Stomach (tissue), 9 donors: Measurements from ENCODE around the gene GRIFIN. TPM values are rescaled to one million over a fixed set of nuclear protein-coding genes. Genes with fewer than 3 reads are reported as not detected.
A peak's percentile ranks its signal among the peaks of the same experiment; 100 is the strongest.

ENCODE experiments used
- DNase-seq, 2 donors: peaks; one replicate each; pipeline versions ENCODE4 v3.0.0 to v3.0.0-alpha.2; 2013 to 2019
- H3K27ac ChIP-seq, 5 donors: fragments of 200-600 bp in 4 of 5; sonication (generic) in 4 of 5; one replicate each; pipeline ENCODE4 v1.5.1; 2013 to 2019; ENCODE audit warnings: mild to moderate bottlenecking in 1 of 5, moderate library complexity in 1 of 5
- H3K27me3 ChIP-seq, 3 donors: fragments of 200-600 bp; sonication (generic); one replicate each; pipeline ENCODE4 v1.5.1; 2017 to 2019; ENCODE audit warnings: mixed run types in 1 of 3
- H3K36me3 ChIP-seq, 4 donors: fragments of 200-600 bp; sonication (generic); 1 replicate in 3 of 4; 2 replicates in 1 of 4; pipeline ENCODE4 v1.5.1; 2016 to 2019
- H3K4me1 ChIP-seq, 4 donors: fragments of 200-600 bp; sonication (generic); one replicate each; pipeline ENCODE4 v1.5.1; 2016 to 2019
- H3K4me3 ChIP-seq, 4 donors: fragments of 200-600 bp; sonication (generic) in 3 of 4; one replicate each; pipeline ENCODE4 v1.5.1; 2016 to 2019; ENCODE audit warnings: mild to moderate bottlenecking in 1 of 4
- H3K9me3 ChIP-seq, 4 donors: fragments of 200-600 bp; sonication (generic); one replicate each; pipeline ENCODE4 v1.5.1; 2016 to 2019
- EP300 ChIP-seq: sonication (generic); formaldehyde crosslinking; IDR thresholded peaks from one replicate; pipeline ENCODE4 v1.6.1; 2017; ENCODE audit warnings: antibody characterized with exemption
- POLR2A ChIP-seq, 4 donors: fragments of 450-650 bp; IDR thresholded peaks; one replicate each; pipeline ENCODE4 v1.6.1; 2016; ENCODE audit warnings: antibody characterized with exemption in 4 of 4, control low read depth in 2 of 4, mild to moderate bottlenecking in 1 of 4, moderate library complexity in 1 of 4
- POLR2AphosphoS5 ChIP-seq, 3 donors: sonication (generic); formaldehyde crosslinking; IDR thresholded peaks; one replicate each; pipeline ENCODE4 v1.6.1; 2016; ENCODE audit warnings: antibody characterized with exemption in 3 of 3
- WGBS, 5 donors: extraction: QIAGEN DNeasy Blood & Tissue Kit in 3 of 5; methylation state at CpG; one replicate each; pipeline versions ENCODE4 v1.1.5 to v1.1.7; 2013 to 2018; 5-methylcytosine and 5-hydroxymethylcytosine counted together
- intact Hi-C: fragments of 100-400 bp; cut with DNase I; formaldehyde crosslinking; loops from one replicate; pipeline ENCODE4 v1.15.1; 2023; ENCODE audit warnings: low total_unique reads
- polyA plus RNA-seq, 3 donors: library from polyadenylated mRNA; stranded (reverse); fragments of 200-250 nt; gene quantifications; one replicate each; pipeline ENCODE4 v1.2.3, GENCODE V29; 2013
- total RNA-seq, 5 donors: library from RNA; depleted of rRNA; stranded (reverse); fragments of >200 nt; gene quantifications; one replicate each; pipeline versions ENCODE4 v1.1.0 to v1.2.3, GENCODE V29; 2014 to 2016
- TF ChIP-seq, protein P1 (sequence below), 7 experiments: fragments of 450-650 bp in 4 of 7; fragments of 200-600 bp in 3 of 7; sonication (generic) in 3 of 7; IDR thresholded peaks; one replicate each; pipeline ENCODE4 v1.5.1; 2016 to 2019; ENCODE audit warnings: antibody characterized with exemption in 7 of 7, control low read depth in 2 of 7, mild to moderate bottlenecking in 1 of 7
- donor health status: healthy with polysubstance abuse.
- donor health status: Bipolar disorder and iron deficiency.
- donor health status: healthy.

Gene GRIFIN
- total and polyA plus RNA-seq, 8 donors: not detected

DNA sequence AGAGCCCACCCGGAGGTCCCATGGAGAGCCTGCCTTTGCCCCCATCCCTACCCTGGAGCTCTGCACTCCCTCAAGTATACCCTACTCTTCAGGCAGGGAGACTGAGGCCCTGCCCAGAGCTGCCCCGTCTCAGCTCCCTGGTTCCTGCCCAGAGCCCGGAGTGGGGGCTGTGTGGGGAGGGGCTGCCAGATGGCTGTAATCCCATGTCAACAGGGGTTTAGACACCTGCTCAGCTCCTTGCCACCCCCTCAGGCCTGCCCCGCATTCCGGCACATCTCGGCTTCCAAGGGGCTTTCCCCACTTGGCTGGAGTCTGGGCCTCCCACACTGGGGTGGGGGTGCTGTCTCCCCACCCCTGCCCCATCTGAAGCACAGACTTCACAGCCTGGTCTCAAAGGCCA is 22.5 kb upstream of the GRIFIN start:
- intact Hi-C loops: no loop called here
- Histone ChIP-seq H3K4me1 (peaks cover 0 to 22% (median 12%) of the 10 kb centered on the region in 4 donors), H3K4me3 (no peak overlapping the region), H3K36me3 (no peaks in the 10 kb centered on the region), H3K27ac (no peak overlapping the region), H3K9me3 (no peaks in the 10 kb centered on the region), H3K27me3 (peaks cover 0 to 55% (median 4%) of the 10 kb centered on the region in 3 donors)
- TF ChIP-seq EP300 (no peak), POLR2A (IDR thresholded peaks at IDR 0.05) (no peak), POLR2AphosphoS5 (IDR thresholded peaks at IDR 0.05) (no peak)
- TF ChIP-seq, protein P1, sequence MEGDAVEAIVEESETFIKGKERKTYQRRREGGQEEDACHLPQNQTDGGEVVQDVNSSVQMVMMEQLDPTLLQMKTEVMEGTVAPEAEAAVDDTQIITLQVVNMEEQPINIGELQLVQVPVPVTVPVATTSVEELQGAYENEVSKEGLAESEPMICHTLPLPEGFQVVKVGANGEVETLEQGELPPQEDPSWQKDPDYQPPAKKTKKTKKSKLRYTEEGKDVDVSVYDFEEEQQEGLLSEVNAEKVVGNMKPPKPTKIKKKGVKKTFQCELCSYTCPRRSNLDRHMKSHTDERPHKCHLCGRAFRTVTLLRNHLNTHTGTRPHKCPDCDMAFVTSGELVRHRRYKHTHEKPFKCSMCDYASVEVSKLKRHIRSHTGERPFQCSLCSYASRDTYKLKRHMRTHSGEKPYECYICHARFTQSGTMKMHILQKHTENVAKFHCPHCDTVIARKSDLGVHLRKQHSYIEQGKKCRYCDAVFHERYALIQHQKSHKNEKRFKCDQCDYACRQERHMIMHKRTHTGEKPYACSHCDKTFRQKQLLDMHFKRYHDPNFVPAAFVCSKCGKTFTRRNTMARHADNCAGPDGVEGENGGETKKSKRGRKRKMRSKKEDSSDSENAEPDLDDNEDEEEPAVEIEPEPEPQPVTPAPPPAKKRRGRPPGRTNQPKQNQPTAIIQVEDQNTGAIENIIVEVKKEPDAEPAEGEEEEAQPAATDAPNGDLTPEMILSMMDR (IDR thresholded peaks at IDR 0.05): no peak
- DNase-seq: no peak
- WGBS, 5 donors: 60 to 87% (median 76%) methylated on average over 3 to 6 of the region's 6 CpGs

DNA sequence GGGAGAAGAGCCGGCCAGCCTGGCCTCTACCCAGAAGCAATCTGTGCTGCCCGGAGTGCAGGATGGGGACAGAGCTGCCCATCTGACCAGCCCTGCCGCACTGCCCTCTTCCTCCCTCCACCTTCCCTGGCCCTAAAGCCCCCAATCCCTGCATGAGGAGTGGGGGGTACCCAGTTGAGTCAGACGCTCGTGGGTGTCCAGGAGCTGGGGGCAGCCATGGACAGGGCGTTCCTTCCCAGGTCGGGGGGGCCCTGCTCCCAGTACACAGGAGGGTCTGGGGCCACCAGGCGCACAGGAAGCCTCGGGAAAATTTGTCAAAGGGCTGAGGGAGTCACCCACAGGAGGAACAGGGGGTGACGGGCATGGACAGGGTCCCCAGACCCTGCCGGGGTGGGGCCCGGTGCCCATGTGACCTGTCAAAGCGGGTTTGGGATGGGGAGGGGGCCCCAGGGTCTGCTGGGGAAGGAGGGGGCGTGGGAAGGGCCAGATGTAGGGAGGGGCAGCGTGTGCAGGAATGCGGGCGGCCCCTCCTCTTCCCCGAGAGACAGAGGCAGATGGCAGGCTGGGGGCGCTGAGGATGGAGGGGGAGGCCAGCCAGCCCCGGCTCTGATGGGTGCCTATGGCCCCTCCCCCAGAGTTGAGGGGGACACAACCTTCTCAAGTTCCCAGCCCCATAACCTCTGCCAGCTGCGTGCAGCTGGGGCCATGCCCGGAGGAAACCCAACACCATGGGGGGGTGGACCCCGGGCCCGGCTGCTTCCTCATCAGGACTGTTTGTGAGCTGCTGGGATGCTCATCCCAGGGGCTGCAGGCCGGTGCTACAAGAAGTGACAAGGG is 21.5 kb upstream of the GRIFIN start:
- H3K4me3 ChIP-seq: no peak overlapping the region
- H3K27me3 ChIP-seq: peaks cover 0 to 55% (median 4%) of the 10 kb centered on the region in 3 donors
- H3K9me3 ChIP-seq: no peaks in the 10 kb centered on the region
- DNase-seq: peak in 1 of 2 donors; percentile 69
- H3K36me3 ChIP-seq: no peaks in the 10 kb centered on the region
- WGBS, 5 donors: 46 to 64% (median 59%) methylated on average over 16 to 25 of the region's 25 CpGs
- TF ChIP-seq, protein P1 (IDR thresholded peaks at IDR 0.05): no peak
- TF ChIP-seq POLR2AphosphoS5 (IDR thresholded peaks at IDR 0.05) (no peak), EP300 (no peak), POLR2A (IDR thresholded peaks at IDR 0.05) (no peak)
- H3K27ac ChIP-seq: no peak overlapping the region
- intact Hi-C loops: no loop called here
- peaks cover 0 to 30% (median 20%) of the 10 kb centered on the region in 4 donors for H3K4me1 ChIP-seq

DNA sequence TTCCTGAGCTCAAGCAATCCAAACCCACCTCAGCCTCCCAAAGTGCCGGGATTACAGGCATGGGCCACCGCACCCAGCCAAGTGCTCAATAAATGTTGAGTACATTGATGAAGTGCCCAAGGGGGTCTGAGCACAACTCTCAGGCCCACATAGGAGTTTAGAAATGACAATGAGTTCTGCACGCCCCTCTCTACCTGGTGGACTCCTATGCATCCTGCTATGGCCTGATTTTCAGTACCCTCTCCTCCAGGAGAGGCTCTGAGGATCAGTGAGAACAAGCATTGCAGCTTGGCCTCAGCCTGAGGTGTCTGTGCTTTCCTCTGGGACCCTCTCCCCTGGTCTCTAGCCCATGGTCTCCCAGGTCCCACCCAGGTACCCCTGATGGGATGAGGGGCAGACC is 20.9 kb upstream of the GRIFIN start:
- 96 to 100% (median 98%) methylated on average over 3 of the region's 3 CpGs for WGBS, 5 donors
- Histone ChIP-seq H3K4me1 (peaks cover 0 to 30% (median 20%) of the 10 kb centered on the region in 4 donors), H3K4me3 (no peak overlapping the region), H3K9me3 (no peaks in the 10 kb centered on the region), H3K27ac (no peak overlapping the region), H3K36me3 (no peaks in the 10 kb centered on the region), H3K27me3 (peaks cover 0 to 55% (median 4%) of the 10 kb centered on the region in 3 donors)
- DNase-seq: no peak
- intact Hi-C loops: no loop called here
- TF ChIP-seq POLR2AphosphoS5 (IDR thresholded peaks at IDR 0.05) (no peak), POLR2A (IDR thresholded peaks at IDR 0.05) (no peak), EP300 (no peak)
- TF ChIP-seq, protein P1 (IDR thresholded peaks at IDR 0.05): no peak

DNA sequence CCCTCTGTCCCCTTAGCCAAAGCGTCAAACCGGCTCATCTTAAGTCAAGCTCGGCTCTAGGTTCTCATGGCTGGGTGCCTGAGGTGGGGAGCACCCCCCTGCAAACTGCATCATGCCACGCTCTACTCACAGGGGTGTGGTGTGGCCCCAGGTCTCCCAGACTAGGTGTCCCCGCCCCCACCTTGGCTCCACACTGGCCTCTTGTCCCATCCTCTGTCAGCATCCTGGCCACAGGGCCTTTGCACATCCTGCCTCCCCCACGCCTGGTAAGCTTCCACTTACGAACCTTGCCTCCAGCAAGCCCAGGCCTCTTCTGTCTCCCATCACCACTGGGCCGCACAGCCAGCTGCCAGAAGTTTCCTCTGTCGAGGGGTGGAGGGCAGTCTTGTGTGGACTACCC is 20.2 kb upstream of the GRIFIN start:
- H3K4me1 ChIP-seq: peaks cover 0 to 30% (median 20%) of the 10 kb centered on the region in 4 donors
- no peaks in the 10 kb centered on the region for H3K36me3 ChIP-seq
- H3K27ac ChIP-seq: no peak overlapping the region
- no peak for DNase-seq
- TF ChIP-seq, protein P1 (IDR thresholded peaks at IDR 0.05): no peak
- no peak for TF ChIP-seq POLR2A (IDR thresholded peaks at IDR 0.05)
- TF ChIP-seq EP300: no peak
- TF ChIP-seq POLR2AphosphoS5 (IDR thresholded peaks at IDR 0.05): no peak
- H3K4me3 ChIP-seq: no peak overlapping the region
- intact Hi-C loops: no loop called here
- no peaks in the 10 kb centered on the region for H3K9me3 ChIP-seq
- WGBS, 5 donors: 91 to 100% (median 93%) methylated on average over 6 to 9 of the region's 9 CpGs
- peaks cover 0 to 49% (median 4%) of the 10 kb centered on the region in 3 donors for H3K27me3 ChIP-seq
